ENCODE measurements around the gene MRO.
A peak's percentile ranks its signal among the peaks of the same experiment; 100 is the strongest.
"Not testable (repeated sequence)": the region's sequence is repeated elsewhere in the genome, so short reads cannot be mapped to it uniquely, and the experiment has no call there.

MRO gene

GRCh38 chr18:50790948-50791347 is 28.9 kb downstream of the MRO start:
- DNase-seq: no peak

GRCh38 chr18:50790241-50790640 is 29.6 kb downstream of the MRO start:
- no peak for DNase-seq

- DNase-seq: no peak
Observed at GRCh38 chr18:50788284-50788683, 31.5 kb downstream of the MRO start.

GRCh38 chr18:50786864-50787263 is 33.0 kb downstream of the MRO start:
- DNase-seq: no peak

- no peak for DNase-seq
Observed at GRCh38 chr18:50783553-50783952, 36.3 kb downstream of the MRO start.

GRCh38 chr18:50779021-50779420 is 40.8 kb downstream of the MRO start:
- not testable (repeated sequence) for DNase-seq

- DNase-seq: no peak
Observed at GRCh38 chr18:50776383-50776782, 43.4 kb downstream of the MRO start.

- no peak for DNase-seq
Observed at GRCh38 chr18:50775726-50776125, 44.1 kb downstream of the MRO start.

GRCh38 chr18:50775207-50775606 is 44.6 kb downstream of the MRO start:
- no peak for DNase-seq

GRCh38 chr18:50769463-50769862 is 50.4 kb downstream of the MRO start:
- DNase-seq: no peak

GRCh38 chr18:50757358-50757757 is 62.5 kb downstream of the MRO start:
- no peak for DNase-seq

GRCh38 chr18:50754297-50754696 is 65.5 kb downstream of the MRO start:
- DNase-seq: no peak

- no peak for DNase-seq
Observed at GRCh38 chr18:50753311-50753710, 66.5 kb downstream of the MRO start.

- no peak for DNase-seq
Observed at GRCh38 chr18:50751947-50752346, 67.9 kb downstream of the MRO start.

GRCh38 chr18:50751490-50751889 is 68.3 kb downstream of the MRO start:
- peak; percentile 53 for DNase-seq

GRCh38 chr18:50750546-50750945 is 69.3 kb downstream of the MRO start:
- DNase-seq: no peak

GRCh38 chr18:50749945-50750344 is 69.9 kb downstream of the MRO start:
- DNase-seq: no peak

- no peak for DNase-seq
Observed at GRCh38 chr18:50749421-50749820, 70.4 kb downstream of the MRO start.

GRCh38 chr18:50748243-50749229 is 71.3 kb downstream of the MRO start:
- peak; percentile 84 for DNase-seq

GRCh38 chr18:50747849-50748242 is 72.0 kb downstream of the MRO start:
- DNase-seq: no peak

GRCh38 chr18:50745945-50746344 is 73.9 kb downstream of the MRO start:
- no peak for DNase-seq

Data from DMS 273 treated with DMSO at 0.1 percent for 48 hours (cell line).